Renal pelvis (tissue), 4 donors: Measurements from ENCODE around the gene TRPM1. TPM values are rescaled to one million over a fixed set of nuclear protein-coding genes. Genes with fewer than 3 reads are reported as not detected.
"Not testable (repeated sequence)": the region's sequence is repeated elsewhere in the genome, so short reads cannot be mapped to it uniquely, and the experiment has no call there.

Experiments
- DNase-seq: peaks from one replicate; pipeline ENCODE4 v3.0.0-alpha.2; 2013
- polyA plus RNA-seq, 3 donors: library from polyadenylated mRNA; unstranded; fragments of 120-200 nt; gene quantifications; one replicate each; pipeline ENCODE4 v1.2.1, GENCODE V29; 2013; ENCODE audit not compliant: insufficient read length in 3 of 3

The TRPM1 gene
- polyA plus RNA-seq, 3 donors: 0.09 to 0.21 (median 0.21) TPM

DNA sequence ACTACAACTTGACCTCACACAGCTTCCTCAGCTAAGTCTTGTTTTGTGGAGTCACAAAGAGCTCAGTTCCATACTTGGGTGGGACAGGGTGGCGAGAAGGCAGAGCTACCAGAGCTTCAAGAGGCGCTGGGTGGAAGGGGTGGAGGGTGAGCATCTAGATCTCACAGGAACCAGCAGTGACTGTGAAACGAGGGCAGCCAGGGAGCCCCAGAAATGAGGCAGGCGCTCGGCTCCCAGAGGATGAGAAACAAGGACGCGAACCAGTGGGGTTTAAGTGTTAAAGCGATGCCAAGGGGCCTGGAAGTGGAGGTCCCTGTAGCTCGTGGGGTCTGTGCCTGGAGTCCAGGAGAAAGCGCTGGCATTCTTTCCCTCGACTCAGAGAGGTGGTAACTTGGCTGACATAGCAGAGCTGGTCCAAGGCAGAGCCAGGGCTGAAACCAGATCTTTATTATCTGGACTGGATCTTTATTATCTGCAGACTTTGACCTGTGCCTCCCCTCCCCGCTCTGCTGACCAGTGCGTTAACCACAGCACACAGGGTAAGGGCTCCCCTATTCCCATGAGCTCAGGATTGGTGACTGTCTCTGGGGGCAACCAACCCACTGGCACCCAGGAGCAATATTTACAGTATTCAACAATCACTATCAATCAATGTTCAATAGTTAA is 26.2 kb upstream of the TRPM1 start:
- DNase-seq: no peak

- DNase-seq: no peak
These were observed 23.5 kb upstream of the TRPM1 start for GRCh38 chr15:31125061-31125460.

- no peak for DNase-seq
These were observed 15.0 kb upstream of the TRPM1 start for GRCh38 chr15:31116423-31117030.

- DNase-seq: no peak
These were observed 9.6 kb upstream of the TRPM1 start for GRCh38 chr15:31111091-31111647.

DNA sequence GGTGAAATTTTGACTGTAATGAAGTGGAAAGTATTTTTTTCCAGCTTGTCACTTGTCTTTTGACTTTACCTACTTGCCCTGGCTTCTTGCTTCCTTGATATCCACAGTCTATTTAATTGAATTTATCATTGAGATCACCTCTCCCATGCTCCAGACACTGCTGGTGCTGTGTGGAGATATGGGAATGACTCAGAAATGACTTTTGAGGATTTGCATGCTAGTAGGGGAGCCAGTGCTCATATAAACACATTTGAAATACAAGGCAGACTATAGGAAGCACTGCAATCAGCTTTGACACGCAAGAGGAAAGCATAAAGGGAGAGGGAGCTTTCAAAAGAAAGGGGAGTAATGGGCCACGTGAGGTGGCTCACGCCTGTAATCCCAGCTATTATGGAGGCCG is 7.3 kb upstream of the TRPM1 start:
- no peak for DNase-seq

- DNase-seq: no peak
These were observed 5.2 kb upstream of the TRPM1 start for GRCh38 chr15:31106495-31107300.

DNA sequence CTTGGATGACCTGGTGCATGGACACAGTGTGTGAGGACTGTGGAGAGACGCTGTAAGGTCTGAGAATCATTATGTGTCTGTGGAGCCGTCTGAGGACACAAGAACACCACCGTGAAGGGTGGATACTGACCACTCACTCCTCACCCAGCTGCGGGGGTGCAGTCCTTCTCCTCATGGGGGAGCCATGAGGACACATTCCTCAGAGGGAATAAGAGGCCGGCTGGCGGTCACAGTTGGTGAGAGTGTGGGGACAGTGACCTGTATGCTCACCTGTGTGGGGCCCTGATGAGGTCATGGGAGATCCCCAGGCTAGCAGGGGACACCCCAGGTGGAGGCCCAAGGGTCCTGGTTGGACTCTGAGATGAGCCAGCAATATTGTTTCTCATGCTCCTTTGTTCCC is 2.5 kb upstream of the TRPM1 start:
- no peak for DNase-seq

DNA sequence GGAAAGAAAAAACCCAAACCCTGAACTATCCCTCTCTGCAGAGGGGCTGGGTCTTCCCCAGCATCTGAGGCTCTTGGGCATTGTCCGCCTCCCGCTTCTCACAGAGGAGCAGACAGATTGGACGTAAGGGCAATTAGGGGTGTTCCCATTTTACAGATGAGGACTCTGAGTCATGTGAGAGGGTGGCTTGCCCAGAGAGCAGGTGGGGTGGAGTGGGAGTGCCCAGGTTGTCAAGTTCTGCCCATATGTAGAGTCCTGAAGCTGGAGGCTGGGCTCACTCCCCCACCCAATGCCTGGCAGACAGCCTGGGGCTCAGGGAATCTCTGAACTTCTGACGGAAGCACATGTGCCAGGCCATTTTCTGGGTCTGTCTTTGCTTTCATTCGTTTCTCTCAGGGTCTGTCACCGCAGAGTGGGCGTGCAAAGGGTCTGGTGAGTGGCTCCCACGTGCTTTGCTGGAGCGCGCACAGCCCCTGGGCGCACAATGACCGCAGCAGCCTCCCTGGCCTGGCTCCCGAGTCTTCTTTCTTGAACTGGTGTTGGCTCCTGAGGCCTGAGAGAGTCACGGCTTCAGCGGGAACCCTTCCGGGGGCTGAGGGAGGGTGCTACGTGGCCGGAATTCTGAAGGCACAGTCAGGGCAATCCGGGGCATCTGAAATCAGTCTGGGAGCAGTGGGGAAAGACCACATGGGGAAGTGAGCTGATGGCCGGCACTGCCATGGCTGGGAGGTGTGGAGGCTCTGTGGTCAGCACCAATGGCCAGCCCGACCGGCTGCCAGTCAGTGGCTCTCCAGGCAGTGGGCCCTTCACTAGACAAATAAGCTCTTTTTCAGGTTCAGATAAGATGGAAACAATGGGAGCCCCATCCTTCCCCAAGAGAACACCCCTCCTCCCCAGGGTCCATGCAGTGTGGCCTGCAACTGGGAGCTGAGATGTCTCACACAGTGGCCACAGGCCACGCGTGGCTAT is 1.1 kb upstream of the TRPM1 start:
- no peak for DNase-seq

GRCh38 chr15:31102039-31102321 is 455 bp upstream of the TRPM1 start:
- no peak for DNase-seq

GRCh38 chr15:31100738-31101137 is 787 bp downstream of the TRPM1 start:
- no peak for DNase-seq

DNA sequence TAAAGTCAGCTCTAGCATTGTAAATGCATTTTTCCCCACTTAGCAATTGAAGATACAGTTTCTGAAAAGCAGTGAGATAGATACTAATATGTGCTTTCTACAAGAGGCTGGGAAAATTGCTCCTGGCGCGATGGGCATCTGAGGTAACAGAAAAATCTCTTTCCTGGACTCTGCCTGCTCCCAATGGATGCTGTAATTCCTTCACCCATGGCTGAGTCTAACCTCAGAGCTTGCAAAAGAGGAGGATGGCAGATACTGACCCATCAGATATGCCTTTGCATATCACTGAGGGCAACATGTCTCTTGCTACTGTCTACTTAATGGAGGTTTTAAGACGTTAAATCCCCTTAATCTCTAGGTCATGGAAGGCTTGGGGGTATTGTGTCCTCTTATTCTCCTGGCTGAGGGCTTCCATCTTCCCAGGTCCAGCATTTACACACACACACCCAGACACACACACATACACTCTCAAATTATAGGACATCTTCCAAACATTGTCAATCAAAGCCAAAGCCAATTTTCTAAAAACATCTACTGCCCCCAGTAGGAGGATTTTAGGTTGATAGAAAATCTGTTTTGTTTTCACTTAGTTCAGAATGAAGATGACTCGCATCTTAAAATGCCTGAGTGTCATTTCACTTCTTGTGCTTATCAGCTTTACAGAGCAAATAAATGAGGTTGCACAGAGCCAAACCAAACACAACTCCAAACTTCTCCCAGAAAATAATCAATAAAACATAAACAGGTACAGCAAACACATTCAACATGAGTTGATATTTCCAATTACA is 2.4 kb downstream of the TRPM1 start:
- DNase-seq: no peak

DNA sequence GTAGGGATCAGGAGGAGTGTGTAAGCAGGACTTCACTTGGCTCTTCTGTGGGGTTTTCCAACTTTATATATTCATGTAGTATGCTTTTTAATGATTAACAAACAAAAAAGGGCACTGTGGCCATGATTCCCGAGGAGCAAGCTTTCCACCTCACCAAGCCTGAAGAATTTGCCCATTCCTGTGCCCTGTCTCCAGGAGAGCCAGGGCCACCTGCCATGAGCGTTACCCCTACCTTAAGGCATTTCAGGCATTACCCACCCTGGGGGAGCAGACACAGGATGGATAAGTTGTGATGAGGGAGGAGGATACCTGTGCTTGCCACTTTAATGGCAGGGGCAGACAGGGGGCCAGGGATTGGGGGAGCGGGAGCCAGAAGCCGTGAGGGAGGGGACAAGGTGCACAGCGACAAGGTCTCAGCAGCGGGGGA is 3.0 kb downstream of the TRPM1 start:
- peak; percentile 63 for DNase-seq

GRCh38 chr15:31096563-31096962 is 5.0 kb downstream of the TRPM1 start:
- no peak for DNase-seq

GRCh38 chr15:31091481-31091880 is 10.0 kb downstream of the TRPM1 start:
- DNase-seq: no peak

DNA sequence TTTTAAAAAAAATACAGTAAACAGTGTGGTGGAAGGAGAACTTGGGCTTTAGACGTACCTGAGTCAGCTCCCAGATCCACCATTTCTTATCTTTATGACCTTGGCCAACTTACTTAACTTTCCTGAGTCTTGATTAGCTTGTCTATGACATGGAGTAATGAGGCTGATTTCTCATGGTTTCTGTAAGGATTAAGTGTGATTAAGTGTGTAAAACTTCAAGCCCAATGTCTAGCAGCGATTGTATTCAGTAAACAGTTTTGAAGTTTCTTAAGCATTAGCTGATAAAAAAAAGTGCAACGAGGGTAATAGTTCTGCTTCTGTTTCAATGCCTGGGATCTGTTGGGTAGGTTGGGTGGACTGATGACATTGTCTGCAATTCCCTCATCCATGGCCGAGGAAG is 10.8 kb downstream of the TRPM1 start:
- no peak for DNase-seq

DNA sequence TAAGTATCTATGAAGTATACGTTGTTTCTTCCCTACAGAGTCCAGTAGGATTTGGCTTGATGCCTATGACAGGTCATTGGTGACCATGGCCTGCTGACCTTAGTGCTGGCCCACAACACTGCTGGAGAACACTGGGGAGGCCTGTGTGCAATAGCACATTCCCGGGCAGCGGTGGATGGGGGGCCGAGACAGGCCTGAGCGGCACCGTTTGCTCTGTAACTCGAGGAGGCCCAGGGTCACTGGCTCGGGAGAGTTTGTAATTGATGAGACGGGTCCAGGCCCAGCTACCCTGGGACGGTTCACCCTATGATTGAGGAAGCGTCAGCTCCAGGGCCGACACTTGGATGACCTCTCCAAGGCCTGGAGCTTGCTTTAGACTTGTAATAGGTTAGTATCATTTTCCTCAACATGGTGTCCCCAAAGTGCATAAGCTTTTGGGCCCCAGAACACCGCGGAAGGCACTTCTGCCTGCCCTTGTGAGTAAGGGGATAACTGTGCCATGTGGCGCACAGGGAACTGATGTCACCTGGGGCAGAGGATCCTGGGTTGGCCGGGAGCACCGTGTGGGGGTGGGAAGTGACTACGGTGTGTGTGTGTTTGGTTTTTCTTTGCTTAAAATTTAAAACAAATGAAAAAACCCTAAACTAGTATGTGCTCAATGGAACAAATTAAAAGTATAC is 12.0 kb downstream of the TRPM1 start:
- peak; percentile 40 for DNase-seq

- no peak for DNase-seq
These were observed 12.7 kb downstream of the TRPM1 start for GRCh38 chr15:31088672-31089367.

- not testable (repeated sequence) for DNase-seq
These were observed 13.5 kb downstream of the TRPM1 start for GRCh38 chr15:31088041-31088440.

DNA sequence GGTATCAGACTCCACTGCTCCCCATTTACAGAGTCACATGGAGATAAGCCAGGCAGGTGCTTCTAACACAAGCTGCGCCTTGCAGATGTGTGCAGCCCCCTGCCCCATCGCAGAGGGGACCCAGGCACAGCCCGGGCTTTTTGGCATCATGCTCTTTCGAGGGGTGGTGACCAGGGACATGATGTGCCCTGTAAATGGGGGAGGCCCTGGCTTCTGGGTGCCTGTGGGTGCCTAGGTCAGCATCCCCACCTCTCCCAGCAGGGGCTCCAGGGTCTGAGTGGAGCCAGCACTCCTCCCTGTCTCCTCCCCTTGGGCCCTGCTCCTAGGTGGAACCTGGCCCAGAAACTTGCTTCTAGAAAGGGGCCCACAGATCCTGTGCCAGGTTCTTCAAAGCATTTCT is 15.2 kb downstream of the TRPM1 start:
- DNase-seq: no peak

GRCh38 chr15:31085359-31085758 is 16.2 kb downstream of the TRPM1 start:
- DNase-seq: no peak
